CD4-positive, CD25-positive, alpha-beta regulatory T cell (primary cell): Measurements from ENCODE around the gene EPS8L2. TPM values are rescaled to one million over a fixed set of nuclear protein-coding genes. Genes with fewer than 3 reads are reported as not detected.

Source experiments
- ATAC-seq, 2 donors: fragments of 150-1000 bp; cut with Tn5 transposase; one replicate each; pipeline ENCODE4 v1.10.0; 2021; ENCODE audit warnings: low read depth in 2 of 2, moderate number of reproducible peaks in 2 of 2, moderate library complexity in 1 of 2
- DNase-seq, 3 donors: peaks; one replicate each; pipeline versions ENCODE4 v3.0.0 to v3.0.0-alpha.2; 2012 to 2022; ENCODE audit warnings: mixed read lengths in 1 of 3
- H3K27ac ChIP-seq: one replicate; pipeline ENCODE4 v1.7.0; 2013; ENCODE audit warnings: mild to moderate bottlenecking, low read length; ENCODE audit not compliant: insufficient read depth, poor library complexity, severe bottlenecking
- H3K27me3 ChIP-seq: one replicate; pipeline ENCODE4 v1.7.0; 2013; ENCODE audit warnings: low read length; ENCODE audit not compliant: control insufficient read depth, insufficient read depth
- H3K36me3 ChIP-seq: one replicate; pipeline ENCODE4 v1.7.0; 2013; ENCODE audit warnings: mild to moderate bottlenecking, low read length, moderate library complexity; ENCODE audit not compliant: control insufficient read depth, insufficient read depth
- H3K4me1 ChIP-seq: 2 replicates; pipeline ENCODE4 v1.7.0; 2013; ENCODE audit warnings: mild to moderate bottlenecking, low read length; ENCODE audit not compliant: insufficient read depth, control insufficient read depth, poor library complexity, severe bottlenecking
- H3K4me3 ChIP-seq: one replicate; pipeline ENCODE4 v1.7.0; 2013; ENCODE audit warnings: low read depth, mild to moderate bottlenecking, low read length, moderate library complexity
- H3K9me3 ChIP-seq, 2 experiments: 1 replicate in 1 of 2; 2 replicates in 1 of 2; pipeline ENCODE4 v1.7.0; 2013; ENCODE audit warnings: low read length in 2 of 2, mild to moderate bottlenecking in 1 of 2, moderate library complexity in 1 of 2; ENCODE audit not compliant: control insufficient read depth in 2 of 2
- H3K27ac Mint-ChIP-seq, 3 donors: one replicate each; pipeline ENCODE4 v1.8.0; 2020 to 2022; ENCODE audit warnings: mild to moderate bottlenecking in 3 of 3, mixed read lengths in 3 of 3, moderate library complexity in 2 of 3
- H3K27me3 Mint-ChIP-seq: one replicate; pipeline ENCODE4 v1.8.0; 2022; ENCODE audit warnings: mild to moderate bottlenecking, mixed read lengths
- H3K36me3 Mint-ChIP-seq: one replicate; pipeline ENCODE4 v1.8.0; 2020; ENCODE audit warnings: mixed read lengths
- H3K4me1 Mint-ChIP-seq, 4 donors: one replicate each; pipeline ENCODE4 v1.8.0; 2020 to 2022; ENCODE audit warnings: mixed read lengths in 4 of 4, mild to moderate bottlenecking in 1 of 4
- H3K4me3 Mint-ChIP-seq, 4 donors: one replicate each; pipeline ENCODE4 v1.8.0; 2020 to 2022; ENCODE audit warnings: mild to moderate bottlenecking in 4 of 4, mixed read lengths in 4 of 4, moderate library complexity in 3 of 4
- H3K9me3 Mint-ChIP-seq, 7 donors: one replicate each; pipeline ENCODE4 v1.8.0; 2020 to 2022; ENCODE audit warnings: mixed read lengths in 7 of 7, mild to moderate bottlenecking in 3 of 7, moderate library complexity in 2 of 7
- polyA plus RNA-seq, 4 donors: library from polyadenylated mRNA; unstranded; fragments of 300-500 nt; fragmentation: Illumina TruSeq; gene quantifications; one replicate each; pipeline ENCODE4 v1.2.3, GENCODE V29; 2021
- total RNA-seq: library from RNA; stranded (reverse); gene quantifications from one replicate; pipeline ENCODE4 v1.2.3, GENCODE V29; 2022

The EPS8L2 gene
- total and polyA plus RNA-seq, 5 donors from 2014 or later = 11.2 to 19.4 (median 17.6) TPM

DNA sequence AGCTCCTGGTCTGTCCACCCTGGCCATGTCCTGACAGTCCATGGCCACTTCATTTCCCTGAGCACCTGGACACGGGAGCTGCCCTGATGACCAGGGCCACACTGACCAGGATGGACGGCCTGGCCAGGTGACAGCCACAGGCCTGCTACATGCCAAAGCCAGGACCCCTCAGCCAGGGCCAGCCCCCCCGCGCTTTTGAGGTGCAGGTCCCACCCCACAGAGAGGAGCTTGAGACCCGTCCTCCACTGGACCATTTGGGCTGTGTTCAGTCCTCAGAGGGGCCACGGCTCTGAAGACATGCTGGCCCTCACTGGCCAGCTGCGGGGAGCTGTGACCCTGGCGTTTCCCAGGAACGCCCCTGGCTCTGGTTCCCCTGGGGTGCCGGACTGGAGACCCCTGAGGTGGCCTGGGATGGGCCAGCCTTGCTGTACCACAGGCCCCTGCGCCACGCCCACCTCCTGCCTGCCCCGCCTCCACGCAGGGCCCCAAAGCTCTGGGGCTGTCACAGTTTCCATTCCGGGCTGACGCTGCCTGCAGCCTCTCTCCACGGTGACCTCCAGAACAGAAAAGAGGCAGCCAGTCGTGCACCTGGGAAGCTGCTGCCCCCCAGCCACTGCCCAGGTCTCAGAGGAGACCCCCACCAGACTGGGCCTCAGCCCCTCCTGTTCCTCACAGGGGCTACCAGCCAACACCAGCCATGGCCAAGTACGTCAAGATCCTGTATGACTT lies 18.2 kb downstream of the EPS8L2 start:
- no peaks in the 10 kb centered on the region for H3K9me3 Mint-ChIP-seq
- ATAC-seq (no peak), DNase-seq (no peak)
- H3K4me1 Mint-ChIP-seq = peaks cover 0 to 33% (median 9%) of the 10 kb centered on the region in 4 donors
- H3K9me3 ChIP-seq = no peaks in the 10 kb centered on the region
- no peak overlapping the region for H3K4me3 ChIP-seq
- H3K36me3 Mint-ChIP-seq = no peaks in the 10 kb centered on the region
- peak overlapping the region in 3 of 4 donors; percentile 24 to 67 (median 33) for H3K4me3 Mint-ChIP-seq
- H3K27me3 Mint-ChIP-seq = peaks cover 10% of the 10 kb centered on the region
- H3K27me3 ChIP-seq = no peaks in the 10 kb centered on the region
- no peak overlapping the region for H3K27ac ChIP-seq
- H3K4me1 ChIP-seq = peaks cover 60% of the 10 kb centered on the region
- H3K27ac Mint-ChIP-seq = peak overlapping the region in 1 of 3 donors; percentile 63
- no peaks in the 10 kb centered on the region for H3K36me3 ChIP-seq

DNA sequence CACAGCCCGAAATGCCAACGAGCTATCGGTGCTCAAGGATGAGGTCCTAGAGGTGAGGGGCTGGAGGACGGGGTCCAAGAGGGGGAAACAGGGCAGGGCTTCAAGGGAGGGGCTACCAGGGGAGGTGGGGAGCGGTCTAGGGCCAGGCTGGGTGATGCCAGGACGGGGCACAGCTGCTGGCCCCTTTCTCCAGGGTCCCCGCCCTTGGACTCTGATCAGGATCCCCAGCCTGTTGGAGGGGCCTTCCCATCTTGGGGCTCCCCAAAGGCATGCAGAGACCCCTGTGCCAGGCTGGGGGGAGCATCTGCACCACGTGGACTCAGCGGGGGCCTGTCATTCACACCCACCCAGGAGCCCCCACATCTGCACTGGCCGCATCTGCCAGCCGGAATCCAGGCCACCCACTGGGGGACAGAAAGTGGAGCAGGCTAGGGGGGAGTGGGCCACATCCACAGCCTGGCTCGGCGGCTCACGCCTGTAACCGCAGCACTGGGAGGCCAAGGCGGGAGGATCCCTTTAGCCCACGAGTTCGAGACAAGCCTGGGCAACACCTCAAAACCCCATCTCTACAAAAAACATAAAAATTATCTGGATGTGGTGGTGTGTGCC lies 18.9 kb downstream of the EPS8L2 start:
- Mint-ChIP-seq H3K4me3 (peak overlapping the region; percentile 27 to 77 (median 42)), H3K36me3 (no peaks in the 10 kb centered on the region), H3K9me3 (no peaks in the 10 kb centered on the region), H3K27me3 (peaks cover 7% of the 10 kb centered on the region), H3K4me1 (peaks cover 0 to 30% (median 9%) of the 10 kb centered on the region in 4 donors), H3K27ac (no peak overlapping the region)
- Histone ChIP-seq H3K27ac (no peak overlapping the region), H3K4me3 (no peak overlapping the region), H3K9me3 (no peaks in the 10 kb centered on the region), H3K27me3 (no peaks in the 10 kb centered on the region), H3K4me1 (peaks cover 60% of the 10 kb centered on the region), H3K36me3 (no peaks in the 10 kb centered on the region)
- ATAC-seq (no peak), DNase-seq (no peak)

GRCh38 chr11:725624-726202 lies 19.7 kb downstream of the EPS8L2 start:
- Mint-ChIP-seq H3K4me1 (peaks cover 0 to 30% (median 9%) of the 10 kb centered on the region in 4 donors), H3K27ac (no peak overlapping the region), H3K36me3 (no peaks in the 10 kb centered on the region), H3K27me3 (peaks cover 7% of the 10 kb centered on the region), H3K9me3 (no peaks in the 10 kb centered on the region), H3K4me3 (peak overlapping the region in 1 of 4 donors; percentile 43)
- no peak overlapping the region for H3K4me3 ChIP-seq
- no peak overlapping the region for H3K27ac ChIP-seq
- no peaks in the 10 kb centered on the region for H3K9me3 ChIP-seq
- H3K36me3 ChIP-seq = no peaks in the 10 kb centered on the region
- DNase-seq (no peak), ATAC-seq (no peak)
- H3K4me1 ChIP-seq = peaks cover 55% of the 10 kb centered on the region
- no peaks in the 10 kb centered on the region for H3K27me3 ChIP-seq

- Histone ChIP-seq H3K27me3 (no peaks in the 10 kb centered on the region), H3K27ac (no peak overlapping the region), H3K36me3 (no peaks in the 10 kb centered on the region), H3K4me1 (peaks cover 47% of the 10 kb centered on the region), H3K9me3 (no peaks in the 10 kb centered on the region), H3K4me3 (no peak overlapping the region)
- H3K36me3 Mint-ChIP-seq = no peaks in the 10 kb centered on the region
- peaks cover 7% of the 10 kb centered on the region for H3K27me3 Mint-ChIP-seq
- peak overlapping the region; percentile 43 to 82 (median 74) for H3K4me3 Mint-ChIP-seq
- H3K4me1 Mint-ChIP-seq = peaks cover 0 to 25% (median 7%) of the 10 kb centered on the region in 4 donors
- H3K27ac Mint-ChIP-seq = peak overlapping the region in 1 of 3 donors; percentile 14
- DNase-seq (peak in 2 of 3 donors; percentile 42 to 73), ATAC-seq (peak; percentile 29 to 38)
- H3K9me3 Mint-ChIP-seq = no peaks in the 10 kb centered on the region
These were observed 20.5 kb downstream of the EPS8L2 start for GRCh38 chr11:726278-727220.

DNA sequence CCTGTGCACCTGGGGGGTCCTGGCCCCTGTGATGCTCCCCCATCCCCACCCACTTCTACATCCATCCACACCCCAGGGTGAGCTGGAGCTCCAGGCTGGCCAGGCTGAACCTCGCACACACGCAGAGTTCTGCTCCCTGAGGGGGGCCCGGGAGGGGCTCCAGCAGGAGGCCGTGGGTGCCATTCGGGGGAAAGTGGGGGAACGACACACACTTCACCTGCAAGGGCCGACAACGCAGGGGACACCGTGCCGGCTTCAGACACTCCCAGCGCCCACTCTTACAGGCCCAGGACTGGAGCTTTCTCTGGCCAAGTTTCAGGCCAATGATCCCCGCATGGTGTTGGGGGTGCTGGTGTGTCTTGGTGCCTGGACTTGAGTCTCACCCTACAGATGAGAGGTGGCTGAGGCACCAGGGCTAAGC lies 21.3 kb downstream of the EPS8L2 start:
- Histone ChIP-seq H3K4me1 (peaks cover 39% of the 10 kb centered on the region), H3K9me3 (no peaks in the 10 kb centered on the region), H3K36me3 (no peaks in the 10 kb centered on the region), H3K27me3 (no peaks in the 10 kb centered on the region), H3K4me3 (no peak overlapping the region), H3K27ac (no peak overlapping the region)
- no peak overlapping the region for H3K27ac Mint-ChIP-seq
- H3K36me3 Mint-ChIP-seq = no peaks in the 10 kb centered on the region
- peaks cover 0 to 23% (median 7%) of the 10 kb centered on the region in 4 donors for H3K4me1 Mint-ChIP-seq
- H3K27me3 Mint-ChIP-seq = peaks cover 7% of the 10 kb centered on the region
- no peak for DNase-seq
- H3K9me3 Mint-ChIP-seq = no peaks in the 10 kb centered on the region
- H3K4me3 Mint-ChIP-seq = peak overlapping the region in 2 of 4 donors; percentile 27 to 38
- no peak for ATAC-seq

DNA sequence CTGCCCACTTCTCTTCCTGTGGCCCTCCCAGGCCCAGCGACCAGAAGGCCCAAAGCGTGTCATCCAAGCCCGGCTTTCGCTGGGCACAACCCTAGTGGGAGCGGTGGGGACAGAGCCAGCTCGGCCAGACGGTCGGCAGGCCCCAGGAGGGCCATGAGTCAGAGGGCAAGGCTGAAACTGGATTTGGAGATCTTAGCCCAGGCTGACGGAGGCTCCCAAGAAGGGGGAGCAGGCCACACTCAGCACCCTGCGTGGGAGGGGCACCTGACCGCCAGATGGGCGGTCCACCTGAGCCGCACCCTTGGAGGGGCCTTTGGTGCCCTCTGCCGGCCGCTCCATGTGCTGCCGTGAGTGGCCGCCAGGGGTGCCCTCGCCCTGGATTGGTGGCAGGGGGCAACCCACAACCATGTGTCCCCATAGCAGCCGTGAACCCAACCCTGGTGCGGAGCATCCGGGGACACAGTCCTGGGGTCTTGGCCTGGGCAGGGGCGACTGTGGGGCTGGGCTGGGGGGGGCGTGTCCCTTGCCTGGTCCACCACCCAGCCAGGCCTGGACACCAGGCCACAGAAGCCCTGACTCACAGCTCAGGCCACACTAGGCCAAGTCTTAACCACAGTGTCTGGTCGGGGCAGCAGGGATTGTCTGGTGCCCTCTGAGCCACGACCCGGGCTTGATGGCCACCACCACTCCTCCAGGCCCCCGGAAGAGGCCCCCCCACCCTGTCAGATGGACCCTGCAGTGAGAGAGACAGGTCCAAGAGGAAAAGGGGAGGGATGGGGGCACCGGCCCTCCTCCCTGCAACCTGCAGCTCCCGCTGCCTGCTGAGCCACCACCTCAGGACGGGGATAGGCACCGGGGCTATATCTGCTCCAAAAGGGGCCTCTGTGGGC lies 22.1 kb downstream of the EPS8L2 start:
- Mint-ChIP-seq H3K4me1 (peaks cover 0 to 21% (median 5%) of the 10 kb centered on the region in 4 donors), H3K36me3 (no peaks in the 10 kb centered on the region), H3K9me3 (no peaks in the 10 kb centered on the region), H3K27ac (no peak overlapping the region), H3K4me3 (peak overlapping the region in 1 of 4 donors; percentile 27), H3K27me3 (peaks cover 5% of the 10 kb centered on the region)
- ATAC-seq (peak; percentile 79), DNase-seq (peak; percentile 69 to 81 (median 76))
- no peaks in the 10 kb centered on the region for H3K9me3 ChIP-seq
- no peak overlapping the region for H3K4me3 ChIP-seq
- H3K27me3 ChIP-seq = no peaks in the 10 kb centered on the region
- H3K36me3 ChIP-seq = no peaks in the 10 kb centered on the region
- peaks cover 33% of the 10 kb centered on the region for H3K4me1 ChIP-seq
- H3K27ac ChIP-seq = no peak overlapping the region
